ENCODE data around the gene NAV2. TPM values are rescaled to one million over a fixed set of nuclear protein-coding genes. Genes with fewer than 3 reads are reported as not detected.

Gene NAV2
- polyA plus RNA-seq, 3 donors: not detected

GRCh38 chr11:19746086-19746485 lies 33.4 kb downstream of the NAV2 start:
- H3K27ac ChIP-seq (ENCODE audit: low read depth in 1 of 2, low read length in 2 of 2): no peak overlapping the region
- Mint-ChIP-seq H3K27me3 (ENCODE audit: low read depth in 3 of 3) (no peaks in the 10 kb centered on the region), H3K27ac (no peak overlapping the region), H3K36me3 (no peaks in the 10 kb centered on the region), H3K9me3 (no peaks in the 10 kb centered on the region), H3K4me1 (no peaks in the 10 kb centered on the region), H3K4me3 (no peak overlapping the region)
- WGBS (ENCODE audit: insufficient coverage): 100% methylated on average over 1 of the region's 3 CpGs
- H2AFZ ChIP-seq (ENCODE audit: insufficient read depth, low read depth, low read length, poor library complexity, severe bottlenecking): no peak overlapping the region
- H3K4me3 ChIP-seq (replicated peaks in 1 of 3; ENCODE audit: low read depth in 2 of 3, low read length in 3 of 3): no peak overlapping the region
- no peaks in the 10 kb centered on the region for H3K9me3 ChIP-seq (replicated peaks in 1 of 2; ENCODE audit: control insufficient read depth in 1 of 2, insufficient read depth in 1 of 2, low read length in 2 of 2)
- H3K36me3 ChIP-seq (replicated peaks in 1 of 2; ENCODE audit: control insufficient read depth in 1 of 2, insufficient read depth in 2 of 2, low read length in 2 of 2): no peaks in the 10 kb centered on the region
- intact Hi-C loops (cut with micrococcal nuclease): no loop called here
- TF ChIP-seq, protein P1, sequence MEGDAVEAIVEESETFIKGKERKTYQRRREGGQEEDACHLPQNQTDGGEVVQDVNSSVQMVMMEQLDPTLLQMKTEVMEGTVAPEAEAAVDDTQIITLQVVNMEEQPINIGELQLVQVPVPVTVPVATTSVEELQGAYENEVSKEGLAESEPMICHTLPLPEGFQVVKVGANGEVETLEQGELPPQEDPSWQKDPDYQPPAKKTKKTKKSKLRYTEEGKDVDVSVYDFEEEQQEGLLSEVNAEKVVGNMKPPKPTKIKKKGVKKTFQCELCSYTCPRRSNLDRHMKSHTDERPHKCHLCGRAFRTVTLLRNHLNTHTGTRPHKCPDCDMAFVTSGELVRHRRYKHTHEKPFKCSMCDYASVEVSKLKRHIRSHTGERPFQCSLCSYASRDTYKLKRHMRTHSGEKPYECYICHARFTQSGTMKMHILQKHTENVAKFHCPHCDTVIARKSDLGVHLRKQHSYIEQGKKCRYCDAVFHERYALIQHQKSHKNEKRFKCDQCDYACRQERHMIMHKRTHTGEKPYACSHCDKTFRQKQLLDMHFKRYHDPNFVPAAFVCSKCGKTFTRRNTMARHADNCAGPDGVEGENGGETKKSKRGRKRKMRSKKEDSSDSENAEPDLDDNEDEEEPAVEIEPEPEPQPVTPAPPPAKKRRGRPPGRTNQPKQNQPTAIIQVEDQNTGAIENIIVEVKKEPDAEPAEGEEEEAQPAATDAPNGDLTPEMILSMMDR (IDR thresholded peaks at IDR 0.05): no peak
- no peak overlapping the region for H3K4me2 ChIP-seq (replicated peaks; ENCODE audit: extremely low read depth, low read length, poor library complexity, severe bottlenecking)
- DNase-seq: no peak
- no peaks in the 10 kb centered on the region for H3K27me3 ChIP-seq (ENCODE audit: control insufficient read depth in 2 of 2, insufficient read depth in 2 of 2, low read length in 2 of 2)
- no peak overlapping the region for H3K9ac ChIP-seq (ENCODE audit: insufficient read depth, low read length, poor library complexity, severe bottlenecking)
- H4K20me1 ChIP-seq (ENCODE audit: insufficient read depth, low read length): no peaks in the 10 kb centered on the region
- no peaks in the 10 kb centered on the region for H3K79me2 ChIP-seq (ENCODE audit: insufficient read depth, low read length)
- H3K4me1 ChIP-seq (ENCODE audit: control insufficient read depth in 1 of 2, insufficient read depth in 2 of 2, low read length in 2 of 2): no peaks in the 10 kb centered on the region

DNA sequence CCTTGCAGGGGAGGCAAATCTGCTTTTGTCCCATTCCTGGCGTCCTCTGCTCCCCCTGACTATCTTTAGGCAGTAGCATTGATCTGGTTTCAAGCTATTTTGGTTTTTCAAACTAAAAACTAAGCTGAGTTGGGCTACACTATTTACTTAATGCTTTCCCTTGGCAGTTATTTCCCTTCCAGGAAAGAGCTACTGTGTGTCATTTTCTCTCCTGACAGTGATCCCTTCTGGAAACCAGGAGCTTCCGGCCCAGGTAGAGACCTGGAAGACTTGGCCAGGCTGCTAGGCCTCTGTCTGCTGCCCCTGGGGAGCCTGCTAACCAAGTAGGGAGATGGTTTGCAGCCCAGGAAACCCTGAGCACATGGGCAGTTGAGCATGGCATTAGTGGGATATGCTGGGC lies 35.0 kb downstream of the NAV2 start:
- Histone ChIP-seq H2AFZ (ENCODE audit: insufficient read depth, low read depth, low read length, poor library complexity, severe bottlenecking) (no peak overlapping the region), H3K27me3 (ENCODE audit: control insufficient read depth in 2 of 2, insufficient read depth in 2 of 2, low read length in 2 of 2) (no peaks in the 10 kb centered on the region), H3K4me3 (replicated peaks in 1 of 3; ENCODE audit: low read depth in 2 of 3, low read length in 3 of 3) (no peak overlapping the region), H3K36me3 (replicated peaks in 1 of 2; ENCODE audit: control insufficient read depth in 1 of 2, insufficient read depth in 2 of 2, low read length in 2 of 2) (no peaks in the 10 kb centered on the region), H3K9ac (ENCODE audit: insufficient read depth, low read length, poor library complexity, severe bottlenecking) (no peak overlapping the region), H3K4me2 (replicated peaks; ENCODE audit: extremely low read depth, low read length, poor library complexity, severe bottlenecking) (no peak overlapping the region), H3K9me3 (replicated peaks in 1 of 2; ENCODE audit: control insufficient read depth in 1 of 2, insufficient read depth in 1 of 2, low read length in 2 of 2) (no peaks in the 10 kb centered on the region), H3K79me2 (ENCODE audit: insufficient read depth, low read length) (no peaks in the 10 kb centered on the region), H4K20me1 (ENCODE audit: insufficient read depth, low read length) (no peaks in the 10 kb centered on the region), H3K4me1 (ENCODE audit: control insufficient read depth in 1 of 2, insufficient read depth in 2 of 2, low read length in 2 of 2) (no peaks in the 10 kb centered on the region), H3K27ac (ENCODE audit: low read depth in 1 of 2, low read length in 2 of 2) (no peak overlapping the region)
- intact Hi-C loops (cut with micrococcal nuclease): no loop called here
- H3K4me1 Mint-ChIP-seq: no peaks in the 10 kb centered on the region
- H3K27ac Mint-ChIP-seq: no peak overlapping the region
- no peak overlapping the region for H3K4me3 Mint-ChIP-seq
- WGBS (ENCODE audit: insufficient coverage): 75% methylated on average over 1 of the region's 2 CpGs
- H3K36me3 Mint-ChIP-seq: no peaks in the 10 kb centered on the region
- no peaks in the 10 kb centered on the region for H3K27me3 Mint-ChIP-seq (ENCODE audit: low read depth in 3 of 3)
- TF ChIP-seq, protein P1 (IDR thresholded peaks at IDR 0.05): no peak
- no peak for DNase-seq
- H3K9me3 Mint-ChIP-seq: peaks cover 0 to 3% (median 0%) of the 10 kb centered on the region in 7 donors

Measured in CD14-positive monocyte (primary cell).